Stimulated activated CD4-positive, alpha-beta T cell treated with anti-CD3 and anti-CD28 coated beads, TNF-alpha, amount 100 ng/mL, for 4 hours (primary cell): ENCODE measurements around the gene NR2E3.

Experiments
- DNase-seq, 3 experiments: peaks; one replicate each; pipeline ENCODE4 v3.0.0-alpha.2; 2020; ENCODE audit warnings: low read depth in 3 of 3

The NR2E3 gene

GRCh38 chr15:71791975-71792374, 18.4 kb upstream of the NR2E3 start:
- no peak for DNase-seq

GRCh38 chr15:71792521-71792920, 17.8 kb upstream of the NR2E3 start:
- no peak for DNase-seq

GRCh38 chr15:71798641-71799040, 11.7 kb upstream of the NR2E3 start:
- no peak for DNase-seq

- no peak for DNase-seq
Observed at GRCh38 chr15:71800190-71800589, 10.2 kb upstream of the NR2E3 start.

GRCh38 chr15:71800835-71801745, 9.3 kb upstream of the NR2E3 start:
- DNase-seq, result no peak

GRCh38 chr15:71801935-71802655, 8.3 kb upstream of the NR2E3 start:
- DNase-seq, result no peak

GRCh38 chr15:71802770-71803169, 7.6 kb upstream of the NR2E3 start:
- DNase-seq, result no peak

- DNase-seq, result no peak
Observed at GRCh38 chr15:71804226-71804625, 6.1 kb upstream of the NR2E3 start.

GRCh38 chr15:71804695-71805470, 5.5 kb upstream of the NR2E3 start:
- DNase-seq, result no peak

GRCh38 chr15:71806452-71806931, 3.9 kb upstream of the NR2E3 start:
- DNase-seq, result no peak

GRCh38 chr15:71807125-71807629, 3.2 kb upstream of the NR2E3 start:
- no peak for DNase-seq

- DNase-seq, result no peak
Observed at GRCh38 chr15:71807691-71808091, 2.7 kb upstream of the NR2E3 start.

- no peak for DNase-seq
Observed at GRCh38 chr15:71808311-71809020, 1.9 kb upstream of the NR2E3 start.

- no peak for DNase-seq
Observed at GRCh38 chr15:71809346-71809745, 1.0 kb upstream of the NR2E3 start.

- no peak for DNase-seq
Observed at GRCh38 chr15:71811036-71811736, 832 bp downstream of the NR2E3 start.

GRCh38 chr15:71811752-71812735, 1.7 kb downstream of the NR2E3 start:
- no peak for DNase-seq

GRCh38 chr15:71812966-71813722, 2.8 kb downstream of the NR2E3 start:
- DNase-seq, result no peak

- DNase-seq, result no peak
Observed at GRCh38 chr15:71813723-71814470, 3.5 kb downstream of the NR2E3 start.
